ENCODE measurements around the gene CFAP299.

DNA sequence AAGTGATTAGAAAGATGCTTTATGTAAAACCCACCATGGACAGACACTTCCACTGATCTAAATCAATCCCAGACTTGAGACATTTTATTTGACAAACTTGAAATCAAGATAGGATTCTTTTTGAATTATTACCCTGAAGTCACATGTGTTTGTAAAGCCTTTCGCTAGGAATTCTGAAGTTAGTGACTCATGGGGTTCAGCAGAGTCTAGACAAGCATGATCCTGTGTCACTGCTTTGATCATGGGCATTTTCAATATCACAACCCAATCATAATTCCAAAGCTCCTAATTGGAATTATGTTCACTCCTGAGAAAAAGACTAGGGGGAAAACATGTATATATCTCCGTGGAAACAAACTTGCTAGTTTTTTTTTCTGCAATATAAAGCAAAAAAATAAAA is 627.5 kb downstream of the CFAP299 start:
- TF ChIP-seq, protein P1, sequence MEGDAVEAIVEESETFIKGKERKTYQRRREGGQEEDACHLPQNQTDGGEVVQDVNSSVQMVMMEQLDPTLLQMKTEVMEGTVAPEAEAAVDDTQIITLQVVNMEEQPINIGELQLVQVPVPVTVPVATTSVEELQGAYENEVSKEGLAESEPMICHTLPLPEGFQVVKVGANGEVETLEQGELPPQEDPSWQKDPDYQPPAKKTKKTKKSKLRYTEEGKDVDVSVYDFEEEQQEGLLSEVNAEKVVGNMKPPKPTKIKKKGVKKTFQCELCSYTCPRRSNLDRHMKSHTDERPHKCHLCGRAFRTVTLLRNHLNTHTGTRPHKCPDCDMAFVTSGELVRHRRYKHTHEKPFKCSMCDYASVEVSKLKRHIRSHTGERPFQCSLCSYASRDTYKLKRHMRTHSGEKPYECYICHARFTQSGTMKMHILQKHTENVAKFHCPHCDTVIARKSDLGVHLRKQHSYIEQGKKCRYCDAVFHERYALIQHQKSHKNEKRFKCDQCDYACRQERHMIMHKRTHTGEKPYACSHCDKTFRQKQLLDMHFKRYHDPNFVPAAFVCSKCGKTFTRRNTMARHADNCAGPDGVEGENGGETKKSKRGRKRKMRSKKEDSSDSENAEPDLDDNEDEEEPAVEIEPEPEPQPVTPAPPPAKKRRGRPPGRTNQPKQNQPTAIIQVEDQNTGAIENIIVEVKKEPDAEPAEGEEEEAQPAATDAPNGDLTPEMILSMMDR (IDR thresholded peaks at IDR 0.05), result no peak
- no peak for TF ChIP-seq POLR2A (IDR thresholded peaks at IDR 0.05)
- TF ChIP-seq POLR2AphosphoS5 (IDR thresholded peaks at IDR 0.05), result no peak
